Measurements from ENCODE around the gene ACVRL1.

Gene ACVRL1

GRCh38 chr12:51943346-51943745, 36.0 kb downstream of the ACVRL1 start:
- no peak for DNase-seq (ENCODE audit: low read depth)
- H3K4me3 ChIP-seq (ENCODE audit: low read depth, low read length): no peak overlapping the region
- TF ChIP-seq MYC (IDR thresholded peaks at IDR 0.05; ENCODE audit: low read depth, low read length) (no peak), CTCF (IDR thresholded peaks at IDR 0.05; ENCODE audit: low read depth, low read length) (no peak), POLR2A (IDR thresholded peaks at IDR 0.05; ENCODE audit: extremely low read depth, insufficient read length) (no peak), MAX (IDR thresholded peaks at IDR 0.05; ENCODE audit: low read depth, low read length) (no peak)

- H3K4me3 ChIP-seq (ENCODE audit: low read depth, low read length): no peak overlapping the region
- TF ChIP-seq POLR2A (IDR thresholded peaks at IDR 0.05; ENCODE audit: extremely low read depth, insufficient read length): no peak
- no peak for TF ChIP-seq MYC (IDR thresholded peaks at IDR 0.05; ENCODE audit: low read depth, low read length)
- no peak for TF ChIP-seq MAX (IDR thresholded peaks at IDR 0.05; ENCODE audit: low read depth, low read length)
- TF ChIP-seq CTCF (IDR thresholded peaks at IDR 0.05; ENCODE audit: low read depth, low read length): no peak
- DNase-seq (ENCODE audit: low read depth): no peak
These were observed 37.4 kb downstream of the ACVRL1 start for GRCh38 chr12:51944608-51945233.

GRCh38 chr12:51947246-51947996, 40.1 kb downstream of the ACVRL1 start:
- TF ChIP-seq MYC (IDR thresholded peaks at IDR 0.05; ENCODE audit: low read depth, low read length): no peak
- no peak for TF ChIP-seq POLR2A (IDR thresholded peaks at IDR 0.05; ENCODE audit: extremely low read depth, insufficient read length)
- no peak for TF ChIP-seq CTCF (IDR thresholded peaks at IDR 0.05; ENCODE audit: low read depth, low read length)
- no peak for TF ChIP-seq MAX (IDR thresholded peaks at IDR 0.05; ENCODE audit: low read depth, low read length)
- DNase-seq (ENCODE audit: low read depth): no peak
- no peak overlapping the region for H3K4me3 ChIP-seq (ENCODE audit: low read depth, low read length)

- no peak for TF ChIP-seq MYC (IDR thresholded peaks at IDR 0.05; ENCODE audit: low read depth, low read length)
- TF ChIP-seq POLR2A (IDR thresholded peaks at IDR 0.05; ENCODE audit: extremely low read depth, insufficient read length): no peak
- no peak for TF ChIP-seq MAX (IDR thresholded peaks at IDR 0.05; ENCODE audit: low read depth, low read length)
- TF ChIP-seq CTCF (IDR thresholded peaks at IDR 0.05; ENCODE audit: low read depth, low read length): no peak
- no peak for DNase-seq (ENCODE audit: low read depth)
- H3K4me3 ChIP-seq (ENCODE audit: low read depth, low read length): no peak overlapping the region
These were observed 40.8 kb downstream of the ACVRL1 start for GRCh38 chr12:51948066-51948465.

- no peak overlapping the region for H3K4me3 ChIP-seq (ENCODE audit: low read depth, low read length)
- DNase-seq (ENCODE audit: low read depth): peak; percentile 83
- no peak for TF ChIP-seq MAX (IDR thresholded peaks at IDR 0.05; ENCODE audit: low read depth, low read length)
- no peak for TF ChIP-seq POLR2A (IDR thresholded peaks at IDR 0.05; ENCODE audit: extremely low read depth, insufficient read length)
- TF ChIP-seq MYC (IDR thresholded peaks at IDR 0.05; ENCODE audit: low read depth, low read length): no peak
- TF ChIP-seq CTCF (IDR thresholded peaks at IDR 0.05; ENCODE audit: low read depth, low read length): no peak
These were observed 42.2 kb downstream of the ACVRL1 start for GRCh38 chr12:51949342-51950030.
